ENCODE data around the gene PA2G4. TPM values are rescaled to one million over a fixed set of nuclear protein-coding genes. Genes with fewer than 3 reads are reported as not detected.

Gene PA2G4
- total and polyA plus RNA-seq, 10 of the 15 experiments (the other 5 are each of a cell fraction or from before 2014, with no cell fraction given), result 148 to 514 (median 406) TPM

GRCh38 chr12:56104815-56105608, 653 bp downstream of the PA2G4 start (continued):
- TF ChIP-seq WRNIP1 (IDR thresholded peaks at IDR 0.05; ENCODE audit: borderline replicate concordance, low read depth, low read length), result no peak
- TF ChIP-seq FOXK2 (IDR thresholded peaks at IDR 0.05), result peak; percentile 69; the same call in 1 of the 2 replicates
- TF ChIP-seq ZNF207 (IDR thresholded peaks at IDR 0.05; ENCODE audit: borderline replicate concordance), result no peak
- no peak for TF ChIP-seq JUND (IDR thresholded peaks at IDR 0.05; ENCODE audit: low read depth, low read length)
- no peak for TF ChIP-seq ZBTB4 (CRISPR knock-in tag; IDR thresholded peaks at IDR 0.05)
- TF ChIP-seq ZNF217 (IDR thresholded peaks at IDR 0.05), result no peak
- TF ChIP-seq ATF3 (IDR thresholded peaks at IDR 0.05; ENCODE audit: borderline replicate concordance, extremely low read depth, low read depth, low read length), result no peak
- no peak for TF ChIP-seq POLR2AphosphoS5 (IDR thresholded peaks at IDR 0.05; ENCODE audit: low read length)
- peak; percentile 48; the same call in 1 of the 2 replicates for TF ChIP-seq PAX5 (IDR thresholded peaks at IDR 0.05; ENCODE audit: borderline replicate concordance, low read depth, low read length)
- TF ChIP-seq HDAC2 (IDR thresholded peaks at IDR 0.05), result no peak
- no peak for TF ChIP-seq SMC3 (IDR thresholded peaks at IDR 0.05; ENCODE audit: borderline replicate concordance, low read length)
- TF ChIP-seq DPF2 (IDR thresholded peaks at IDR 0.05), result 0 out of 2 replicates have a peak, but pooled peaks have one; percentile 51
- 0 out of 4 replicates have a peak, but pooled peaks of 1 of the 2 experiments have one; percentile 47 for TF ChIP-seq ETV6 (conservative IDR thresholded peaks at IDR 0.05 in 1 of 2, IDR thresholded peaks at IDR 0.05 in 1 of 2; ENCODE audit: borderline replicate concordance in 1 of 2, low read depth in 1 of 2)
- TF ChIP-seq MXI1 (IDR thresholded peaks at IDR 0.05; ENCODE audit: low read depth, low read length), result peak; percentile 77
- TF ChIP-seq SREBF1 (IDR thresholded peaks at IDR 0.05; ENCODE audit: low read length), result no peak
- no peak for TF ChIP-seq NBN (IDR thresholded peaks at IDR 0.05)
- no peak for TF ChIP-seq RCOR1 (conservative IDR thresholded peaks at IDR 0.05; ENCODE audit: low read depth, low read length)
- TF ChIP-seq ZBED1 (IDR thresholded peaks at IDR 0.05; ENCODE audit: borderline replicate concordance), result no peak
- TF ChIP-seq ZBTB33 (IDR thresholded peaks at IDR 0.05), result no peak
- TF ChIP-seq MAX (IDR thresholded peaks at IDR 0.05; ENCODE audit: low read depth, low read length), result peak; percentile 78; the same call in 1 of the 2 replicates
- no peak for TF ChIP-seq IKZF1 (conservative IDR thresholded peaks at IDR 0.05)
- no peak for TF ChIP-seq STAT1 (conservative IDR thresholded peaks at IDR 0.05)
- no peak for TF ChIP-seq PKNOX1 (IDR thresholded peaks at IDR 0.05)
- TF ChIP-seq NRF1 (conservative IDR thresholded peaks at IDR 0.05; ENCODE audit: low read depth, low read length), result no peak
- no peak for TF ChIP-seq ZSCAN29 (IDR thresholded peaks at IDR 0.05)
- TF ChIP-seq IKZF2 (IDR thresholded peaks at IDR 0.05), result no peak
